Prostate gland (tissue), 2 donors: ENCODE measurements around the gene TEFM. TPM values are rescaled to one million over a fixed set of nuclear protein-coding genes. Genes with fewer than 3 reads are reported as not detected.
"Not testable (repeated sequence)": the region's sequence is repeated elsewhere in the genome, so short reads cannot be mapped to it uniquely, and the experiment has no call there.

Experiments
- DNase-seq: peaks from one replicate; pipeline ENCODE4 v3.0.0-alpha.2; 2019; ENCODE audit warnings: low spot score
- H3K27ac ChIP-seq, 2 donors: fragments of 200-600 bp; sonication (generic); 2 replicates each; pipeline ENCODE4 v1.5.1; 2017 to 2019
- H3K27me3 ChIP-seq: fragments of 200-600 bp; sonication (generic); replicated peaks from 2 replicates; pipeline ENCODE4 v1.5.1; 2019; ENCODE audit not compliant: insufficient read depth
- H3K36me3 ChIP-seq, 2 donors: fragments of 200-600 bp; sonication (generic); 1 replicate in 1 of 2; 2 replicates in 1 of 2; pipeline versions ENCODE4 v1.5.1 to v1.8.1; 2017 to 2019
- H3K4me1 ChIP-seq: fragments of 200-600 bp; sonication (generic); replicated peaks from 2 replicates; pipeline ENCODE4 v1.5.1; 2019
- H3K4me3 ChIP-seq, 2 donors: fragments of 200-600 bp; sonication (generic); 2 replicates each; pipeline ENCODE4 v1.5.1; 2017 to 2019
- H3K9me3 ChIP-seq: fragments of 200-600 bp; sonication (generic); 2 replicates; pipeline ENCODE4 v1.5.1; 2017
- CTCF ChIP-seq, 4 experiments: fragments of 200-600 bp in 2 of 4; fragments of 450-650 bp in 2 of 4; sonication (generic) in 2 of 4; IDR thresholded peaks; 1 replicate in 3 of 4; 2 replicates in 1 of 4; pipeline ENCODE4 v1.5.1; 2016 to 2019; ENCODE audit warnings: antibody characterized with exemption in 4 of 4, mild to moderate bottlenecking in 2 of 4, moderate library complexity in 2 of 4
- POLR2A ChIP-seq: fragments of 450-650 bp; IDR thresholded peaks from one replicate; pipeline ENCODE4 v1.6.1; 2016; ENCODE audit warnings: antibody characterized with exemption, mild to moderate bottlenecking
- POLR2AphosphoS5 ChIP-seq: sonication (generic); formaldehyde crosslinking; IDR thresholded peaks from one replicate; pipeline ENCODE4 v1.6.1; 2017; ENCODE audit warnings: antibody characterized with exemption
- whole genome bisulfite sequencing: methylation state at CpG from one replicate; pipeline ENCODE4 v1.1.5; 2018; 5-methylcytosine and 5-hydroxymethylcytosine counted together
- intact Hi-C: fragments of 100-400 bp; cut with DNase I; formaldehyde crosslinking; loops from one replicate; pipeline ENCODE4 v1.14.2; 2022
- total RNA-seq, 2 donors: library from RNA; depleted of rRNA; stranded (reverse); fragments of >200 nt; gene quantifications; one replicate each; pipeline ENCODE4 v1.1.0, GENCODE V29; 2016

The TEFM gene
- total RNA-seq, 2 donors from 2014 or later, result 4.4 to 8.6 TPM

DNA sequence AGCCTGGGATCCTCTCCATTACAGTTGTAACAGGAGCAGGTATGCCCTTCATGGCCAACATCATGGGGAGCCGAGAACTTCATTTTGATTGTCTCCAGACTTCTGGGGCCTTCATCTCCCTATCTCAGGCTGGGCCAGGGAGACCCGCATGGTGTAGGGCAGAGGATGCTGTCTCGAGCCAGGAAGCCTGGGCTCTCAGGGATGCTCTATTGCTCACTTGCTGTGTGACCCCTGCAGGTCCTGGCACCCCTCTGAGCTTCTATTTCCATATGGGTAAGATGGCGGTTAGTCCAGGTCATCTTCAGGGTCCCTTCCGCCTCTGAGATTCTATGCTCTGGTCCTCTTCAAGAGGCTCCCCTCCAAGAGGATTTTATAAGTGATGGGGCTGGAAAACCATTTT is 44.2 kb upstream of the TEFM start:
- intact Hi-C loops, result no loop called here
- Histone ChIP-seq H3K27me3 (no peaks in the 10 kb centered on the region), H3K27ac (no peak overlapping the region), H3K4me1 (no peaks in the 10 kb centered on the region), H3K4me3 (no peak overlapping the region), H3K36me3 (no peaks in the 10 kb centered on the region), H3K9me3 (no peaks in the 10 kb centered on the region)
- WGBS, result 97% methylated on average over 5 of the region's 5 CpGs
- DNase-seq, result no peak
- TF ChIP-seq POLR2A, result no peak
- TF ChIP-seq CTCF (IDR thresholded peaks at IDR 0.05), result no peak
- TF ChIP-seq POLR2AphosphoS5, result no peak

GRCh38 chr17:30947796-30948195 is 41.8 kb upstream of the TEFM start:
- Histone ChIP-seq H3K4me1 (no peaks in the 10 kb centered on the region), H3K4me3 (no peak overlapping the region), H3K27ac (no peak overlapping the region), H3K36me3 (no peaks in the 10 kb centered on the region), H3K9me3 (no peaks in the 10 kb centered on the region), H3K27me3 (no peaks in the 10 kb centered on the region)
- no peak for DNase-seq
- intact Hi-C loops, result no loop called here
- TF ChIP-seq CTCF (IDR thresholded peaks at IDR 0.05) (no peak), POLR2AphosphoS5 (no peak), POLR2A (no peak)
- 92% methylated on average over 5 of the region's 5 CpGs for WGBS

GRCh38 chr17:30942308-30943079 is 36.5 kb upstream of the TEFM start:
- no peaks in the 10 kb centered on the region for H3K27me3 ChIP-seq
- no peak overlapping the region for H3K27ac ChIP-seq
- H3K9me3 ChIP-seq, result no peaks in the 10 kb centered on the region
- 64% methylated on average over 4 of the region's 4 CpGs for WGBS
- DNase-seq, result no peak
- no peak overlapping the region for H3K4me3 ChIP-seq
- no peaks in the 10 kb centered on the region for H3K36me3 ChIP-seq
- no peaks in the 10 kb centered on the region for H3K4me1 ChIP-seq
- no peak for TF ChIP-seq POLR2A
- no peak for TF ChIP-seq CTCF (IDR thresholded peaks at IDR 0.05)
- TF ChIP-seq POLR2AphosphoS5, result no peak
- intact Hi-C loops, result no loop called here

GRCh38 chr17:30939051-30939689 is 33.1 kb upstream of the TEFM start:
- H3K36me3 ChIP-seq, result no peaks in the 10 kb centered on the region
- H3K27ac ChIP-seq, result no peak overlapping the region
- no peaks in the 10 kb centered on the region for H3K9me3 ChIP-seq
- 88% methylated on average over 13 of the region's 13 CpGs for WGBS
- H3K4me3 ChIP-seq, result no peak overlapping the region
- H3K27me3 ChIP-seq, result no peaks in the 10 kb centered on the region
- no peaks in the 10 kb centered on the region for H3K4me1 ChIP-seq
- no peak for DNase-seq
- no peak for TF ChIP-seq CTCF (IDR thresholded peaks at IDR 0.05)
- TF ChIP-seq POLR2A, result no peak
- no peak for TF ChIP-seq POLR2AphosphoS5
- intact Hi-C loops, result no loop called here

DNA sequence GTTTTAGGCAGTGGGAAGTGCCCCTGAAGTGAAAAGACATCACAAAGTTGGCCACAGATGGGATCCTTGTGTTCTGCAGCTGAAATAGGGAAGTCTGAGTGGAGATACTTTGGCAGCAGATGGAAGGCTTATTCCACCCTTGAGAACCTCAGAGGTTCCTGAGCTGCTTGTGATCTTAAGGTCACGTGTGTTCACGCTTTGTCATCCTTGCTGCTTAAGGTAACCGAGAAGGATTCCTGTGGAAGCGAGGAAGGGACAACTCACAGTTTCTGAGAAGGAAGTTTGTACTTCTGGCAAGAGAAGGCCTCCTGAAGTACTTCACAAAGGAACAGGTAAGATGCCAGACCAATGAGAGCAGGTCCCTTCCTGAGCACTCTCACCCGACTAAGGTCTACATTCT is 27.9 kb upstream of the TEFM start:
- whole genome bisulfite sequencing, result 78% methylated on average over 5 of the region's 5 CpGs
- H3K27ac ChIP-seq, result no peak overlapping the region
- no peaks in the 10 kb centered on the region for H3K36me3 ChIP-seq
- no peaks in the 10 kb centered on the region for H3K27me3 ChIP-seq
- H3K4me3 ChIP-seq, result no peak overlapping the region
- H3K4me1 ChIP-seq, result no peaks in the 10 kb centered on the region
- intact Hi-C loops, result no loop called here
- TF ChIP-seq POLR2AphosphoS5 (no peak), POLR2A (no peak), CTCF (IDR thresholded peaks at IDR 0.05) (no peak)
- no peaks in the 10 kb centered on the region for H3K9me3 ChIP-seq
- DNase-seq, result no peak

DNA sequence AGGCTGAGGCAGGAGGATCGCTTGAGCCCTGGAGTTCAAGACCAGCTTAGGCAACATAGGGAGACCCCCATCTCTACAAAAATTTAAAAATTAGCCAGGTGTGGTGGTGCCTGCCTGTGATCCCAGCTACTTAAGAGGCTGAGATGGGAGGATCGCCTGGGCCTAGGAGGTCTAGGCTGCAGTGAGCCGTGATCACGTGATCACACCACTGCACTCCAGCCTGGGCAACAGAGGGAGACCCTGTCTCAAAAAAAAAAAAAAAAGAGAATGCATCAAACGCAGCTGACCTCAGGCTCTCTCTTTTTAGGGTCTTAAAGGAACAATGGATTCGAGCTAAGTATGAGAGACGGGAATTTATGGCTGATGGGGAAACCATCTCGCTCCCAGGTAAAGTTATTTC is 25.5 kb upstream of the TEFM start:
- H3K9me3 ChIP-seq, H3K4me1 ChIP-seq, H3K27ac ChIP-seq, intact Hi-C loops, DNase-seq, H3K36me3 ChIP-seq, H3K4me3 ChIP-seq, H3K27me3 ChIP-seq: not testable (repeated sequence)
- WGBS, result 81% methylated on average over 8 of the region's 8 CpGs
